KOPT-K1 (cell line): Measurements from ENCODE around the gene BICDL1.
"Not testable (repeated sequence)": the region's sequence is repeated elsewhere in the genome, so short reads cannot be mapped to it uniquely, and the experiment has no call there.

Experiments
- H3K27ac ChIP-seq: fragments of 200-600 bp; sonication (generic); 2 replicates; pipeline ENCODE4 v1.5.1; 2016; ENCODE audit warnings: antibody characterized with exemption, mild to moderate bottlenecking, low read depth, low read length; ENCODE audit not compliant: poor library complexity, severe bottlenecking
- H3K36me3 ChIP-seq: fragments of 200-600 bp; sonication (generic); 2 replicates; pipeline ENCODE4 v1.5.1; 2017; ENCODE audit warnings: antibody characterized with exemption, mild to moderate bottlenecking, low read length, moderate library complexity; ENCODE audit not compliant: insufficient read depth
- H3K9me3 ChIP-seq: fragments of 200-600 bp; sonication (generic); 2 replicates; pipeline ENCODE4 v1.5.1; 2017; ENCODE audit warnings: antibody characterized with exemption, low read length, mild to moderate bottlenecking; ENCODE audit not compliant: insufficient read depth, poor library complexity, severe bottlenecking

Gene BICDL1

GRCh38 chr12:120019197-120019596, 30.2 kb downstream of the BICDL1 start:
- no peaks in the 10 kb centered on the region for H3K9me3 ChIP-seq

GRCh38 chr12:120019938-120020337, 30.9 kb downstream of the BICDL1 start:
- no peaks in the 10 kb centered on the region for H3K36me3 ChIP-seq
- H3K9me3 ChIP-seq = no peaks in the 10 kb centered on the region
- no peak overlapping the region for H3K27ac ChIP-seq

More at GRCh38 chr12:120019197-120019596, 30.2 kb downstream of the BICDL1 start:
- Histone ChIP-seq H3K27ac (no peak overlapping the region), H3K36me3 (no peaks in the 10 kb centered on the region)

DNA sequence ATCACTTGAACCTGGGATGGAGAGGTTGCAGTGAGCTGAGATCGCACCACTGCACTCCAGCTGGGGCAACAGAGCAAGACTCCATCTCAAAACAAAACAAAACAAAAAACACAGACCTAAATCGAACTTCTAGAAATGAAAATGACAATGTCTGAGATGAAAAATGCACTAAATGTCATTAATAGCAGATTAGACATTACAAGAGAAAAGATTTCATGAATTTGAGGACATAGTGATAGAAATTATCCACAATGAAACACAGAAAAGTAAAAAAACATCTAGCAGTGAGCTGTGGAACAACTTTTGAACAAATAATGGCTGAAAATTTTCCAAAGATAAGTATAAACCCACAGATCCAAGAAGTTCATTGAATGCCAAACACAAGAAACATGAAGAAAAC, 35.2 kb downstream of the BICDL1 start:
- H3K9me3 ChIP-seq = no peaks in the 10 kb centered on the region
- H3K36me3 ChIP-seq = no peaks in the 10 kb centered on the region
- no peak overlapping the region for H3K27ac ChIP-seq

- H3K36me3 ChIP-seq = no peaks in the 10 kb centered on the region
- H3K27ac ChIP-seq = no peak overlapping the region
- H3K9me3 ChIP-seq = no peaks in the 10 kb centered on the region
Observed at GRCh38 chr12:120025640-120026039, 36.6 kb downstream of the BICDL1 start.

GRCh38 chr12:120032242-120032641, 43.2 kb downstream of the BICDL1 start:
- H3K27ac ChIP-seq = no peak overlapping the region
- H3K36me3 ChIP-seq = no peaks in the 10 kb centered on the region
- H3K9me3 ChIP-seq = no peaks in the 10 kb centered on the region

DNA sequence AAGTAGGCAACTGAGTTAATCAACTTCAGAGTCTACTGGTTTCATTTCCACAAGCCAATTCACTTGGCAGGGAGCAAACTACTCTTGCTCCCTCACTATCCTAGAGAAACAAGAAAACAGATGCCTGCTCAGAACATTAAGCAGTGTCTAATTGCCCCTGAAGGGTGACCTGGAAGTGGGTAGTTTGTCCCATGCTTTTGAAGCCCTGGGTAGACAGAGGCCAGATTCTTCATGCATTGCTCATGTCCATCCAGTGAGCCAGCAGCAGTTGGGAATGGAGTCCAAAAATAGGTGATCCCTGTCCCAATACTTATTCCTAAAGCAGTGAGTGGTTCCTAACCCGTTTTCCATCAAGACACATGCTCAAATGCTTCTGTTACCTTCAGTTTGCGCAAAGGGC, 48.8 kb downstream of the BICDL1 start:
- H3K27ac ChIP-seq = no peak overlapping the region
- H3K9me3 ChIP-seq = no peaks in the 10 kb centered on the region
- H3K36me3 ChIP-seq = no peaks in the 10 kb centered on the region

GRCh38 chr12:120039711-120040110, 50.7 kb downstream of the BICDL1 start:
- no peaks in the 10 kb centered on the region for H3K36me3 ChIP-seq
- no peak overlapping the region for H3K27ac ChIP-seq
- no peaks in the 10 kb centered on the region for H3K9me3 ChIP-seq

DNA sequence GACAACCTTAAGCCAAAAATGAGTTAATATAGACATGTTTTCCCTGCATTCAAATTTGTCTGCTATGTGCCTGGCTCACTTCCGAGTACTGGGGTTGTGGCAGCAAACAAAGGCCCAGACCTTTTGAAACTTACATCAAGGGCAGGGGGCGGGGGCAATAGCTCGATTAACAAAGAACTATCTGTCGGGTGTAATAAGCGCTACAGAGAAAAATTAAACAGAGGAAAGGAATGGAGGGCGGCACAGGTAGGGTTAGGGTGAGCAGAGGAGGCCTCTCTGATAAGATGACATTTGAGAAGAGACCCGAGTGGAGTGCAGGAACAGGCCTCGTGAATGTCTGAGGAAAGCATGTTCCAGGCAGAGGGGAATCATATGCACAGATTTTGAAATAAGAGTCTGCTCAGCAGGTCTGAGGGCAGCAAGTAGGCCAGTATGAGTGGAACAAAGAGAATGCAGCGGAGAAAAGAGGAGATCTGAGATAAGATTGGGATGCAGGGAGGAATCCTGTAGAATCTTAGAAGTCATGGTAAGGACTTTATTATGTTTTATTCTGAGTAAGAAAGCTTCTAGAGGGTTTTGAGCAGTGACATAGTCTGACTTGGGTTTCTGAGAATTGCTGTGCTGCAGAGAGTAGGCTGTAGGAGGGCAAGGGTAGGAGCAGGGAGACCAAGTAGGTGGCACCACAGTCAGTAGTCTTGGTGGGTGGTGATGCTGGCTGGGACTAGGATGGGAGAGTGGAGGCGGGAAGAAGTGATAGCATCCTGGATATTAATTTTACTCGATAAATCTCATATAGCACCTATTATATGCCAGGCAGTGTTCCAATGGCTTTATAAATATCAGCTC, 52.6 kb downstream of the BICDL1 start:
- Histone ChIP-seq H3K36me3 (no peaks in the 10 kb centered on the region), H3K27ac (no peak overlapping the region), H3K9me3 (no peaks in the 10 kb centered on the region)

GRCh38 chr12:120045367-120045766, 56.3 kb downstream of the BICDL1 start:
- H3K9me3 ChIP-seq, H3K36me3 ChIP-seq, H3K27ac ChIP-seq: not testable (repeated sequence)

- Histone ChIP-seq H3K9me3 (no peaks in the 10 kb centered on the region), H3K27ac (no peak overlapping the region)
Observed at GRCh38 chr12:120047072-120047471, 58.0 kb downstream of the BICDL1 start.

GRCh38 chr12:120048263-120048662, 59.2 kb downstream of the BICDL1 start:
- H3K36me3 ChIP-seq = no peaks in the 10 kb centered on the region
- no peaks in the 10 kb centered on the region for H3K9me3 ChIP-seq
- H3K27ac ChIP-seq = no peak overlapping the region

More at GRCh38 chr12:120047072-120047471, 58.0 kb downstream of the BICDL1 start:
- H3K36me3 ChIP-seq = no peaks in the 10 kb centered on the region

DNA sequence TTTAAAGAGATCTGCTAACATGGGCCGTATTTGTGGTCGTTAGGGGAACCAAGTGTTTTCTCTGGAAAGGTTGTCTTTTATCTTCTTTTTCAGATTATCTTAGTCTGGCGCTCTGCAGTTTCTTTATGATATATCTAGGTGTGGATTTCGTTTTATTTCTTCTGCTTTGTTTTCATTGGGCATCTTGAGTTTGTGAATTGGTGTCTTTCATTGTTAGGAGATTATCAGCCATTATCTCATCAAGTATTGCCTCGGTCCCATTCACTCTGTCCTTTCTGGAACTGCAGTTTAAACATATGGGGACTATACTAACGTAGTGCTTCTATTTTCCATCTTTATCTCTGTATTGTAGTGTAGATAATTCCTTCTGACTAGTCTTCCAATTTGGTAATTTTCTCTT, 60.4 kb downstream of the BICDL1 start:
- H3K9me3 ChIP-seq = no peaks in the 10 kb centered on the region
- no peak overlapping the region for H3K27ac ChIP-seq
- no peaks in the 10 kb centered on the region for H3K36me3 ChIP-seq

DNA sequence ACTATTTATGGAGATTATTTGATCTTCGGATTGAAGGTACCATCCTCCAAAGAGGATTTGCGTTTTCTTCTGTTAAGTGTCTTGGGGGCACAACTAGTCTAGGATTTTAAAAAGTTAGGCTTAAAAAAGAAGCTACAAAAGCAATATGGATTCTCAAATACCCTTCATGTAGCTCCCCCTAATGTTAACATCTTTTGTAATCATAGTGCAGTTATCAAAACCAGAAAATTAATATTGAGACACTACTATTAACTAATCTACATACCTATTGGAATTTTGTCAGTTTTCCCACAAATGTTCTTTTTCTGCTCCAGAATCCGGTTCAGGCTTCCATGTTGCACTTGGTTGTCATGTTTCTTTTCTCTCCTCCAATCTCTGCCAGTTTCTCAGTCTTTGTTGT, 62.5 kb downstream of the BICDL1 start:
- H3K36me3 ChIP-seq = no peaks in the 10 kb centered on the region
- no peaks in the 10 kb centered on the region for H3K9me3 ChIP-seq
- no peak overlapping the region for H3K27ac ChIP-seq

DNA sequence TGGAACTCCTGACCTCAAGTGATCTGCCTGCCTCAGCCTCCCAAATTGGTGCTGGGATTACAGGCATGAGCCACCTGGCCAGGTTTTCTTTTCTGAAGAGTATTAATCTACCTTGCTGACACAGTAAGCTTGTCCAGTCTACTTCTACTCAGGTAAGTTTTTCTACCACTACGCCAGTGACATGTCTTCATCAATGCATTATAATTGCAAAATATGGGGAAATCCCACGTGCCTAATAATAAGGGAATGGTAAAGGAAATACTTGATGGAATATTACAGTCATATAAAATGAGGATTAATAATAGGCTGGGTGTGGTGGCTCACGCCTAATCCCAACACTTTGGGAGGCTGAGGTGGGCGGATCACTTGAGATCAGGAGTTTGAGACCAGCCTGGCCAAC, 65.3 kb downstream of the BICDL1 start:
- H3K36me3 ChIP-seq = no peaks in the 10 kb centered on the region
- H3K9me3 ChIP-seq = no peaks in the 10 kb centered on the region
- no peak overlapping the region for H3K27ac ChIP-seq

DNA sequence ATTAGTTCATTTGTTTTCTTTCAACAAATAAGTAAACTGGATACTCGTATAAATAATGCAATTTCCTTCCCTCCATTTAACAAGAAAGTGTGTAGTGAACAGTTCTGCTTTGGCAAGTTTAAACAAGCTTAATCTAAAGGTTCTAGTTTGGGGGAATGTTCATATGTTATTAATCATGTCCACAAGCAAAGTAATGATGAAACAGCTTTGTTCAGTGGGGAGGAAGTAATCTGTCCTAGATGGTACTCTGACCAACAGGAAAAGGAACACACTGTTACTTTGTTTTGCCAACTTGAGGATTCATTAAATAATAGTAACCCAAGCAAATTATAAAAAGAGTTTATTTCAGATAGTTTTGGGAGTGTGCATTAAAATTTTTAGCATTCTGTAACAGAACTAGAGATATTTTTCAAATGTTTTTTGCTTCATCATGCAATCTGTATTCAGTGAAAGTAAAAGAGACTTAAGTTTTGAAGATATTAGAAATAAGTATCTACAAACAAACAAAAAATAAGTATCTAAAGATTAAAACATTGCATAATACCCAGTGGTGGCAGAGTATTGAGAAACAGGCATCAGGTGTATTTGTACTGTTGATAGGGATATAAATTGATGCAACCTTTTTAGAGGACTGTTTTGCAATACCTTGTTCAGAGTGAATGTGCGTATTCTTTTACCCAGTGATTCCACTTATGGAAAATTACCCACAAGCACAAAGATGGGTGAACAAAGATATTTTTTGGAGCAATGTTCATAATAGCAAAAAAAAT, 66.4 kb downstream of the BICDL1 start:
- H3K9me3 ChIP-seq = no peaks in the 10 kb centered on the region
- H3K27ac ChIP-seq = no peak overlapping the region
- no peaks in the 10 kb centered on the region for H3K36me3 ChIP-seq
